GM23338 (cell line): ENCODE measurements around the gene SYNE2. TPM values are rescaled to one million over a fixed set of nuclear protein-coding genes. Genes with fewer than 3 reads are reported as not detected.
A peak's percentile ranks its signal among the peaks of the same experiment; 100 is the strongest.

Source experiments
- ATAC-seq: fragments of 200-7000 bp; cut with Tn5 transposase; 3 replicates; pipeline ENCODE4 v1.9.1; 2020
- DNase-seq: peaks from one replicate; pipeline ENCODE4 v3.0.0-alpha.2; 2015; ENCODE audit warnings: low spot score
- H2AFZ ChIP-seq: fragments of 200-600 bp; sonication (generic); 2 replicates; pipeline ENCODE4 v1.8.0; 2016; ENCODE audit warnings: antibody characterized with exemption, mild to moderate bottlenecking, moderate library complexity
- H3F3A ChIP-seq: fragments of 200-600 bp; sonication (generic); replicated peaks from 2 replicates; pipeline ENCODE4 v1.8.0; 2017; ENCODE audit warnings: antibody characterized with exemption, mixed run types, low read depth
- H3K27ac ChIP-seq: fragments of 200-600 bp; sonication (generic); 2 replicates; pipeline ENCODE4 v1.6.1; 2016; ENCODE audit warnings: low read depth
- H3K27me3 ChIP-seq: fragments of 200-600 bp; sonication (generic); 2 replicates; pipeline ENCODE4 v1.8.0; 2016; ENCODE audit warnings: mild to moderate bottlenecking, mixed run types, moderate library complexity; ENCODE audit not compliant: insufficient read depth
- H3K36me3 ChIP-seq: fragments of 200-600 bp; sonication (generic); 2 replicates; pipeline ENCODE4 v1.8.0; 2016; ENCODE audit warnings: mild to moderate bottlenecking; ENCODE audit not compliant: insufficient read depth
- H3K4me1 ChIP-seq: fragments of 200-600 bp; sonication (generic); 2 replicates; pipeline ENCODE4 v1.8.0; 2016; ENCODE audit warnings: mild to moderate bottlenecking, moderate library complexity; ENCODE audit not compliant: insufficient read depth
- H3K4me2 ChIP-seq: fragments of 200-600 bp; sonication (generic); 2 replicates; pipeline ENCODE4 v1.7.1; 2017; ENCODE audit warnings: mixed run types
- H3K4me3 ChIP-seq: fragments of 200-600 bp; sonication (generic); 2 replicates; pipeline ENCODE4 v1.6.1; 2016; ENCODE audit warnings: mixed run types
- H3K79me2 ChIP-seq: fragments of 200-600 bp; sonication (generic); replicated peaks from 2 replicates; pipeline ENCODE4 v1.8.0; 2017; ENCODE audit warnings: mild to moderate bottlenecking; ENCODE audit not compliant: insufficient read depth
- H3K9me2 ChIP-seq: fragments of 200-600 bp; sonication (generic); 2 replicates; pipeline ENCODE4 v1.8.0; 2017; ENCODE audit not compliant: insufficient read depth
- H4K20me1 ChIP-seq: fragments of 200-600 bp; sonication (generic); replicated peaks from 2 replicates; pipeline ENCODE4 v1.8.0; 2017; ENCODE audit warnings: mild to moderate bottlenecking; ENCODE audit not compliant: insufficient read depth
- H3K27ac Mint-ChIP-seq: 2 replicates; pipeline ENCODE4 v1.8.0; 2020; ENCODE audit warnings: inconsistent platforms, mild to moderate bottlenecking, moderate library complexity, mixed read lengths
- H3K27me3 Mint-ChIP-seq: 3 replicates; pipeline ENCODE4 v1.8.0; 2022; ENCODE audit warnings: low read depth, mild to moderate bottlenecking, moderate library complexity, mixed read lengths, inconsistent platforms; ENCODE audit not compliant: insufficient read depth, poor library complexity
- H3K36me3 Mint-ChIP-seq: 3 replicates; pipeline ENCODE4 v1.8.0; 2021; ENCODE audit warnings: low read depth, mild to moderate bottlenecking, inconsistent platforms, moderate library complexity, mixed read lengths
- H3K4me1 Mint-ChIP-seq: 3 replicates; pipeline ENCODE4 v1.8.0; 2020; ENCODE audit warnings: mild to moderate bottlenecking, inconsistent platforms, mixed read lengths
- H3K4me3 Mint-ChIP-seq: 3 replicates; pipeline ENCODE4 v1.8.0; 2021; ENCODE audit warnings: moderate library complexity, mild to moderate bottlenecking, inconsistent platforms, mixed read lengths
- H3K9me3 Mint-ChIP-seq: 3 replicates; pipeline ENCODE4 v1.8.0; 2020; ENCODE audit warnings: moderate library complexity, mild to moderate bottlenecking, inconsistent platforms, mixed read lengths
- CTCF ChIP-seq, 2 experiments: fragments of 200-600 bp in 1 of 2; sonication (generic) in 1 of 2; conservative IDR thresholded peaks; 2 replicates each; pipeline versions ENCODE4 v1.5.1 to v1.6.1; 2016 to 2017; ENCODE audit warnings: antibody characterized with exemption in 2 of 2, low read depth in 2 of 2, mild to moderate bottlenecking in 2 of 2, moderate library complexity in 1 of 2
- POLR2AphosphoS5 ChIP-seq: IDR thresholded peaks from 2 replicates; pipeline ENCODE4 v1.6.1; 2016; ENCODE audit warnings: antibody characterized with exemption, low read depth
- ZNF114 ChIP-seq: fragments of 250-450 bp; sonication (Bioruptor Pico); IDR thresholded peaks from 2 replicates; pipeline ENCODE4 v1.5.0; 2020; ENCODE audit warnings: mild to moderate bottlenecking, moderate library complexity
- polyA plus RNA-seq: library from polyadenylated mRNA; unstranded; fragments of >200 nt; fragmentation: Nextera tagmentation; extraction: Ambion mirVana; gene quantifications from 2 replicates; pipeline ENCODE4 v1.2.1, GENCODE V29; 2016
- total RNA-seq: library from RNA; depleted of rRNA; stranded (reverse); fragments of >200 nt; shearing (Covaris generic); gene quantifications from 2 replicates; pipeline ENCODE4 v1.2.3, GENCODE V29; 2014
- TF ChIP-seq, protein P1 (sequence below): fragments of 250-450 bp; sonication (Bioruptor Pico); IDR thresholded peaks from 2 replicates; pipeline ENCODE4 v1.5.0; 2020; ENCODE audit warnings: mild to moderate bottlenecking, moderate library complexity

The SYNE2 gene
- total and polyA plus RNA-seq, 2 experiments from 2014 or later = 34.3 to 86.5 TPM

- peak overlapping the region; percentile 78 for H3K27ac ChIP-seq
- Mint-ChIP-seq H3K9me3 (peaks cover 27% of the 10 kb centered on the region), H3K4me1 (peaks cover 31% of the 10 kb centered on the region), H3K27ac (peak overlapping the region; percentile 89), H3K27me3 (peaks cover 3% of the 10 kb centered on the region), H3K36me3 (peaks cover 62% of the 10 kb centered on the region), H3K4me3 (peak overlapping the region; percentile 76)
- H3K36me3 ChIP-seq = peaks cover 3% of the 10 kb centered on the region; the same call in 1 of the 2 replicates
- no peaks in the 10 kb centered on the region for H3K9me2 ChIP-seq
- peak; percentile 94 for ATAC-seq
- H4K20me1 ChIP-seq = no peaks in the 10 kb centered on the region
- H3K27me3 ChIP-seq = no peaks in the 10 kb centered on the region
- peak overlapping the region; percentile 24; the same call in 1 of the 2 replicates for H2AFZ ChIP-seq
- peaks cover 17% of the 10 kb centered on the region for H3K4me1 ChIP-seq
- TF ChIP-seq, protein P1, sequence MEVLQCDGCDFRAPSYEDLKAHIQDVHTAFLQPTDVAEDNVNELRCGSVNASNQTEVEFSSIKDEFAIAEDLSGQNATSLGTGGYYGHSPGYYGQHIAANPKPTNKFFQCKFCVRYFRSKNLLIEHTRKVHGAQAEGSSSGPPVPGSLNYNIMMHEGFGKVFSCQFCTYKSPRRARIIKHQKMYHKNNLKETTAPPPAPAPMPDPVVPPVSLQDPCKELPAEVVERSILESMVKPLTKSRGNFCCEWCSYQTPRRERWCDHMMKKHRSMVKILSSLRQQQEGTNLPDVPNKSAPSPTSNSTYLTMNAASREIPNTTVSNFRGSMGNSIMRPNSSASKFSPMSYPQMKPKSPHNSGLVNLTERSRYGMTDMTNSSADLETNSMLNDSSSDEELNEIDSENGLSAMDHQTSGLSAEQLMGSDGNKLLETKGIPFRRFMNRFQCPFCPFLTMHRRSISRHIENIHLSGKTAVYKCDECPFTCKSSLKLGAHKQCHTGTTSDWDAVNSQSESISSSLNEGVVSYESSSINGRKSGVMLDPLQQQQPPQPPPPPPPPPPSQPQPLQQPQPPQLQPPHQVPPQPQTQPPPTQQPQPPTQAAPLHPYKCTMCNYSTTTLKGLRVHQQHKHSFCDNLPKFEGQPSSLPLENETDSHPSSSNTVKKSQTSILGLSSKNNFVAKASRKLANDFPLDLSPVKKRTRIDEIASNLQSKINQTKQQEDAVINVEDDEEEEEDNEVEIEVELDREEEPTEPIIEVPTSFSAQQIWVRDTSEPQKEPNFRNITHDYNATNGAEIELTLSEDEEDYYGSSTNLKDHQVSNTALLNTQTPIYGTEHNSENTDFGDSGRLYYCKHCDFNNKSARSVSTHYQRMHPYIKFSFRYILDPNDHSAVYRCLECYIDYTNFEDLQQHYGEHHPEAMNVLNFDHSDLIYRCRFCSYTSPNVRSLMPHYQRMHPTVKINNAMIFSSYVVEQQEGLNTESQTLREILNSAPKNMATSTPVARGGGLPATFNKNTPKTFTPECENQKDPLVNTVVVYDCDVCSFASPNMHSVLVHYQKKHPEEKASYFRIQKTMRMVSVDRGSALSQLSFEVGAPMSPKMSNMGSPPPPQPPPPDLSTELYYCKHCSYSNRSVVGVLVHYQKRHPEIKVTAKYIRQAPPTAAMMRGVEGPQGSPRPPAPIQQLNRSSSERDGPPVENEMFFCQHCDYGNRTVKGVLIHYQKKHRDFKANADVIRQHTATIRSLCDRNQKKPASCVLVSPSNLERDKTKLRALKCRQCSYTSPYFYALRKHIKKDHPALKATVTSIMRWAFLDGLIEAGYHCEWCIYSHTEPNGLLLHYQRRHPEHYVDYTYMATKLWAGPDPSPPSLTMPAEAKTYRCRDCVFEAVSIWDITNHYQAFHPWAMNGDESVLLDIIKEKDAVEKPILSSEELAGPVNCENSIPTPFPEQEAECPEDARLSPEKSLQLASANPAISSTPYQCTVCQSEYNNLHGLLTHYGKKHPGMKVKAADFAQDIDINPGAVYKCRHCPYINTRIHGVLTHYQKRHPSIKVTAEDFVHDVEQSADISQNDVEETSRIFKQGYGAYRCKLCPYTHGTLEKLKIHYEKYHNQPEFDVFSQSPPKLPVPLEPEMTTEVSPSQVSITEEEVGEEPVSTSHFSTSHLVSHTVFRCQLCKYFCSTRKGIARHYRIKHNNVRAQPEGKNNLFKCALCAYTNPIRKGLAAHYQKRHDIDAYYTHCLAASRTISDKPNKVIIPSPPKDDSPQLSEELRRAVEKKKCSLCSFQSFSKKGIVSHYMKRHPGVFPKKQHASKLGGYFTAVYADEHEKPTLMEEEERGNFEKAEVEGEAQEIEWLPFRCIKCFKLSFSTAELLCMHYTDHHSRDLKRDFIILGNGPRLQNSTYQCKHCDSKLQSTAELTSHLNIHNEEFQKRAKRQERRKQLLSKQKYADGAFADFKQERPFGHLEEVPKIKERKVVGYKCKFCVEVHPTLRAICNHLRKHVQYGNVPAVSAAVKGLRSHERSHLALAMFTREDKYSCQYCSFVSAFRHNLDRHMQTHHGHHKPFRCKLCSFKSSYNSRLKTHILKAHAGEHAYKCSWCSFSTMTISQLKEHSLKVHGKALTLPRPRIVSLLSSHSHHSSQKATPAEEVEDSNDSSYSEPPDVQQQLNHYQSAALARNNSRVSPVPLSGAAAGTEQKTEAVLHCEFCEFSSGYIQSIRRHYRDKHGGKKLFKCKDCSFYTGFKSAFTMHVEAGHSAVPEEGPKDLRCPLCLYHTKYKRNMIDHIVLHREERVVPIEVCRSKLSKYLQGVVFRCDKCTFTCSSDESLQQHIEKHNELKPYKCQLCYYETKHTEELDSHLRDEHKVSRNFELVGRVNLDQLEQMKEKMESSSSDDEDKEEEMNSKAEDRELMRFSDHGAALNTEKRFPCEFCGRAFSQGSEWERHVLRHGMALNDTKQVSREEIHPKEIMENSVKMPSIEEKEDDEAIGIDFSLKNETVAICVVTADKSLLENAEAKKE (CRISPR knock-in tag) = 0 out of 2 replicates have a peak, but pooled peaks have one; percentile 32
- TF ChIP-seq ZNF114 (CRISPR knock-in tag) = 0 out of 2 replicates have a peak, but pooled peaks have one; percentile 62
- TF ChIP-seq POLR2AphosphoS5 = peak; percentile 37; the same call in 1 of the 2 replicates
- TF ChIP-seq CTCF (conservative IDR thresholded peaks at IDR 0.05; ENCODE audit: low read depth in 2 of 2) = no peak
- no peaks in the 10 kb centered on the region for H3F3A ChIP-seq
- peak; percentile 81 for DNase-seq
- peak overlapping the region; percentile 55 for H3K4me3 ChIP-seq
- peak overlapping the region; percentile 52 for H3K4me2 ChIP-seq
- peaks cover 6% of the 10 kb centered on the region; the same call in 1 of the 2 replicates for H3K79me2 ChIP-seq
Measured at GRCh38 chr14:64186231-64187129, 333.7 kb downstream of the SYNE2 start.
